IPS-NIHi11 (cell line): ENCODE measurements around the gene SDHC.
"Not testable (repeated sequence)": the region's sequence is repeated elsewhere in the genome, so short reads cannot be mapped to it uniquely, and the experiment has no call there.

ENCODE experiments used
- DNase-seq: peaks from one replicate; pipeline ENCODE4 v3.0.0; 2012; ENCODE audit warnings: mixed read lengths, low spot score

The SDHC gene

GRCh38 chr1:161311595-161312181, 2.5 kb upstream of the SDHC start:
- DNase-seq = no peak

GRCh38 chr1:161313554-161314200, 504 bp upstream of the SDHC start:
- no peak for DNase-seq

- DNase-seq = not testable (repeated sequence)
Observed at GRCh38 chr1:161315841-161316674, 1.9 kb downstream of the SDHC start.

GRCh38 chr1:161324020-161324419, 9.8 kb downstream of the SDHC start:
- no peak for DNase-seq

GRCh38 chr1:161330346-161330745, 16.2 kb downstream of the SDHC start:
- no peak for DNase-seq

GRCh38 chr1:161333166-161333565, 19.0 kb downstream of the SDHC start:
- DNase-seq = no peak

GRCh38 chr1:161335796-161336195, 21.6 kb downstream of the SDHC start:
- no peak for DNase-seq

GRCh38 chr1:161342177-161342576, 28.0 kb downstream of the SDHC start:
- DNase-seq = no peak

GRCh38 chr1:161342821-161343220, 28.6 kb downstream of the SDHC start:
- DNase-seq = no peak

- DNase-seq = no peak
Observed at GRCh38 chr1:161350671-161351070, 36.5 kb downstream of the SDHC start.

GRCh38 chr1:161351482-161351881, 37.3 kb downstream of the SDHC start:
- DNase-seq = no peak

GRCh38 chr1:161357073-161357472, 42.9 kb downstream of the SDHC start:
- no peak for DNase-seq

GRCh38 chr1:161359291-161359690, 45.1 kb downstream of the SDHC start:
- no peak for DNase-seq

- DNase-seq = no peak
Observed at GRCh38 chr1:161364332-161364731, 50.2 kb downstream of the SDHC start.

- no peak for DNase-seq
Observed at GRCh38 chr1:161365207-161365606, 51.0 kb downstream of the SDHC start.

GRCh38 chr1:161367684-161368400, 53.7 kb downstream of the SDHC start, which contains the start of gene CFAP126:
Gene CFAP126, minus strand, starts transcription at chr1:161367876. Its CDS starts 8 bp downstream, at chr1:161367868.
- peak; percentile 88 for DNase-seq

- DNase-seq = no peak
Observed at GRCh38 chr1:161373442-161373841, 59.3 kb downstream of the SDHC start.

- no peak for DNase-seq
Observed at GRCh38 chr1:161374373-161374772, 60.2 kb downstream of the SDHC start.

GRCh38 chr1:161378014-161378413, 63.8 kb downstream of the SDHC start:
- no peak for DNase-seq

GRCh38 chr1:161379071-161379470, 64.9 kb downstream of the SDHC start:
- DNase-seq = no peak

- no peak for DNase-seq
Observed at GRCh38 chr1:161381707-161382106, 67.5 kb downstream of the SDHC start.
